ENCODE results near the gene IPMK.
A peak's percentile ranks its signal among the peaks of the same experiment; 100 is the strongest.

Gene IPMK

DNA sequence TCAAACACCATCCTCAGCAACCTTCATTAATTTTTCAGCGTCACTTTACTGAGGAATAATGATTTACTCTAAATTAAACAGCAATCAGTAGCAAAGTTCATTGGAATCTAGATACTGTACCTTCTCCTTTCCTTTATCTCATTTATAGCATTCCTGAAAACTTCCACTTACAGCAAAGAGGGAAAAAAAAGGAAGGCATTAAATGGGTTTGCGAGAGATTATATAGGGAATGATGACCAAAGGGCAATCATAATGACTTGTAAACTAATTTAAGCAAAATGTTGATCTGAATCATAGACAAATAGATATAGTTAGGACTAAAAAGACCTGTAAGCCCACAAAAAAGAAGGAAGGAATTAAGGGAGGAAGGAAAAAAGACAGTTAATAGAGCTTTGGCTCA is 42.0 kb downstream of the IPMK start:
- TF ChIP-seq SPI1 (IDR thresholded peaks at IDR 0.05; ENCODE audit: borderline replicate concordance, low read depth) (no peak), POLR2AphosphoS5 (IDR thresholded peaks at IDR 0.05; ENCODE audit: low read depth) (no peak), GABPA (IDR thresholded peaks at IDR 0.05; ENCODE audit: low read depth) (no peak)
- TF ChIP-seq, protein P1, sequence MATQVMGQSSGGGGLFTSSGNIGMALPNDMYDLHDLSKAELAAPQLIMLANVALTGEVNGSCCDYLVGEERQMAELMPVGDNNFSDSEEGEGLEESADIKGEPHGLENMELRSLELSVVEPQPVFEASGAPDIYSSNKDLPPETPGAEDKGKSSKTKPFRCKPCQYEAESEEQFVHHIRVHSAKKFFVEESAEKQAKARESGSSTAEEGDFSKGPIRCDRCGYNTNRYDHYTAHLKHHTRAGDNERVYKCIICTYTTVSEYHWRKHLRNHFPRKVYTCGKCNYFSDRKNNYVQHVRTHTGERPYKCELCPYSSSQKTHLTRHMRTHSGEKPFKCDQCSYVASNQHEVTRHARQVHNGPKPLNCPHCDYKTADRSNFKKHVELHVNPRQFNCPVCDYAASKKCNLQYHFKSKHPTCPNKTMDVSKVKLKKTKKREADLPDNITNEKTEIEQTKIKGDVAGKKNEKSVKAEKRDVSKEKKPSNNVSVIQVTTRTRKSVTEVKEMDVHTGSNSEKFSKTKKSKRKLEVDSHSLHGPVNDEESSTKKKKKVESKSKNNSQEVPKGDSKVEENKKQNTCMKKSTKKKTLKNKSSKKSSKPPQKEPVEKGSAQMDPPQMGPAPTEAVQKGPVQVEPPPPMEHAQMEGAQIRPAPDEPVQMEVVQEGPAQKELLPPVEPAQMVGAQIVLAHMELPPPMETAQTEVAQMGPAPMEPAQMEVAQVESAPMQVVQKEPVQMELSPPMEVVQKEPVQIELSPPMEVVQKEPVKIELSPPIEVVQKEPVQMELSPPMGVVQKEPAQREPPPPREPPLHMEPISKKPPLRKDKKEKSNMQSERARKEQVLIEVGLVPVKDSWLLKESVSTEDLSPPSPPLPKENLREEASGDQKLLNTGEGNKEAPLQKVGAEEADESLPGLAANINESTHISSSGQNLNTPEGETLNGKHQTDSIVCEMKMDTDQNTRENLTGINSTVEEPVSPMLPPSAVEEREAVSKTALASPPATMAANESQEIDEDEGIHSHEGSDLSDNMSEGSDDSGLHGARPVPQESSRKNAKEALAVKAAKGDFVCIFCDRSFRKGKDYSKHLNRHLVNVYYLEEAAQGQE (IDR thresholded peaks at IDR 0.05; ENCODE audit: insufficient replicate concordance, low read depth): no peak
- TF ChIP-seq, protein P2, sequence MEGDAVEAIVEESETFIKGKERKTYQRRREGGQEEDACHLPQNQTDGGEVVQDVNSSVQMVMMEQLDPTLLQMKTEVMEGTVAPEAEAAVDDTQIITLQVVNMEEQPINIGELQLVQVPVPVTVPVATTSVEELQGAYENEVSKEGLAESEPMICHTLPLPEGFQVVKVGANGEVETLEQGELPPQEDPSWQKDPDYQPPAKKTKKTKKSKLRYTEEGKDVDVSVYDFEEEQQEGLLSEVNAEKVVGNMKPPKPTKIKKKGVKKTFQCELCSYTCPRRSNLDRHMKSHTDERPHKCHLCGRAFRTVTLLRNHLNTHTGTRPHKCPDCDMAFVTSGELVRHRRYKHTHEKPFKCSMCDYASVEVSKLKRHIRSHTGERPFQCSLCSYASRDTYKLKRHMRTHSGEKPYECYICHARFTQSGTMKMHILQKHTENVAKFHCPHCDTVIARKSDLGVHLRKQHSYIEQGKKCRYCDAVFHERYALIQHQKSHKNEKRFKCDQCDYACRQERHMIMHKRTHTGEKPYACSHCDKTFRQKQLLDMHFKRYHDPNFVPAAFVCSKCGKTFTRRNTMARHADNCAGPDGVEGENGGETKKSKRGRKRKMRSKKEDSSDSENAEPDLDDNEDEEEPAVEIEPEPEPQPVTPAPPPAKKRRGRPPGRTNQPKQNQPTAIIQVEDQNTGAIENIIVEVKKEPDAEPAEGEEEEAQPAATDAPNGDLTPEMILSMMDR (IDR thresholded peaks at IDR 0.05; ENCODE audit: insufficient read depth, low read length): no peak
- H3K27ac ChIP-seq (replicated peaks): no peak overlapping the region
- H3K4me3 ChIP-seq (replicated peaks; ENCODE audit: insufficient read depth, low read length): no peak overlapping the region
- DNase-seq (ENCODE audit: low read depth in 1 of 2, low spot score in 1 of 2): no peak
- no peaks in the 10 kb centered on the region for H3K27me3 ChIP-seq (ENCODE audit: insufficient read depth, poor library complexity, severe bottlenecking)

DNA sequence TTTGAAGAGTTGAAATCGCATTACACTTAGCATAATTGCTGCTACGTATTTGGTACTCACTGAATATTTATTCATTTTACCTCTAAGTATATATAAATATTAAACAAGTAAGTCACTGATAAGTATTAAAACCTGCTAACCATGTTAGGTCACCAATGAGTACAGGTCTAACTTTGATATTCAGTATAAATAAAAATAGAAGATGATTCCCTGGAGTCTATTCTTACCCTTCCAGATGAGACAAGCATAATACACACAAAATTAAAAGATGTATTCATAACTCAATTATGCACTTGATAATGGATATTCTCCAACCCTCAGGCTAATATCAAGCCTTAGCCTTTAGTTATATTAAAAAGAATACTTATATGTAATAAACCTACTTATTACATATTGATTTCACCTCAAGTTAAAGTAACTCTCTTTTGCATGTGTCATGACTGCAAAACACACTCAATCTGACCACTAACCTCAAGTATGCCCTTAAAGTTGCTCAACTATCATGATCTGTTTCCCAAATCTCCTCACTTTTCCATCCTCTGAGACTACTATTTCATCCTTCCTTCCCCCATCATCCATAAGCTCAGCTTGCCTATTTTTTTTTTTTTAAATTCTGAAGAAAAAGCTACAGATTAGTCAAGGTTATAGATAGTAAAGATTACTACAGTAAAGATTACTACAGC is 46.8 kb downstream of the IPMK start:
- TF ChIP-seq POLR2AphosphoS5 (IDR thresholded peaks at IDR 0.05; ENCODE audit: low read depth) (no peak), GABPA (IDR thresholded peaks at IDR 0.05; ENCODE audit: low read depth) (no peak), SPI1 (IDR thresholded peaks at IDR 0.05; ENCODE audit: borderline replicate concordance, low read depth) (no peak)
- TF ChIP-seq, protein P2 (IDR thresholded peaks at IDR 0.05; ENCODE audit: insufficient read depth, low read length): no peak
- DNase-seq (ENCODE audit: low read depth in 1 of 2, low spot score in 1 of 2): peak in 1 of 2 experiments; percentile 3

DNA sequence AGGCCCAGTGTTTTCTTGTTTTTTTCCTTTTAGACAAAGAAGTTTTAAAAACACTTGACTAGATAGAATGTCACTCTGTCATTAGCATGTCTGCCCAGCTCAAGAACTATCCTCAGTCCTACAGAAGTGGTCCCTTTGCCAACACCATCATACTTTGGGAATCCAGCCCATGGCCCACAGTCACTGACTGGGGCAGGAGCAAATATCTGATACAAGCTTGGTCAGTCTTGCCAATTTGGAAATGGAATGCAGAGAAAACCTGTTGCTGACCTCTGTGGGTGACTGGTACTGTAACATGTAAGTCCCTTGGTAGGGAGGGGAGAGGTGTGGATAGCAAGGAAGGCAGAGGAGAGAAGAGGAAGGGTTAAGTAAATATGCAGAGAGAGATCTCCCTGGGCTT is 47.8 kb downstream of the IPMK start:
- TF ChIP-seq SPI1 (IDR thresholded peaks at IDR 0.05; ENCODE audit: borderline replicate concordance, low read depth) (no peak), GABPA (IDR thresholded peaks at IDR 0.05; ENCODE audit: low read depth) (no peak), POLR2AphosphoS5 (IDR thresholded peaks at IDR 0.05; ENCODE audit: low read depth) (no peak)
- TF ChIP-seq, protein P1 (IDR thresholded peaks at IDR 0.05; ENCODE audit: insufficient replicate concordance, low read depth): no peak
- TF ChIP-seq, protein P2 (IDR thresholded peaks at IDR 0.05; ENCODE audit: insufficient read depth, low read length): no peak
- DNase-seq (ENCODE audit: low read depth in 1 of 2, low spot score in 1 of 2): no peak

More for the DNA sequence above, 46.8 kb downstream of the IPMK start:
- Histone ChIP-seq H3K4me3 (replicated peaks; ENCODE audit: insufficient read depth, low read length) (no peak overlapping the region), H3K27me3 (ENCODE audit: insufficient read depth, poor library complexity, severe bottlenecking) (no peaks in the 10 kb centered on the region), H3K27ac (replicated peaks) (no peak overlapping the region)

More for the DNA sequence above, 47.8 kb downstream of the IPMK start:
- Histone ChIP-seq H3K27ac (replicated peaks) (no peak overlapping the region), H3K27me3 (ENCODE audit: insufficient read depth, poor library complexity, severe bottlenecking) (no peaks in the 10 kb centered on the region), H3K4me3 (replicated peaks; ENCODE audit: insufficient read depth, low read length) (no peak overlapping the region)
